Loucy (cell line): Measurements from ENCODE around the gene GYG1.

Source experiments
- H2AFZ ChIP-seq: fragments of 200-600 bp; sonication (generic); 2 replicates; pipeline ENCODE4 v1.6.0; 2016; ENCODE audit warnings: antibody characterized with exemption, mild to moderate bottlenecking, low read length, moderate library complexity
- H3F3A ChIP-seq: fragments of 200-600 bp; 2 replicates; pipeline ENCODE4 v1.6.0; 2016; ENCODE audit warnings: antibody characterized with exemption, low read depth, mild to moderate bottlenecking
- H3K27me3 ChIP-seq: fragments of 200-600 bp; sonication (generic); 2 replicates; pipeline ENCODE4 v1.6.1; 2014; ENCODE audit warnings: low read length, mild to moderate bottlenecking; ENCODE audit not compliant: insufficient read depth, poor library complexity, severe bottlenecking
- H3K36me3 ChIP-seq: fragments of 200-600 bp; sonication (generic); 2 replicates; pipeline ENCODE4 v1.6.1; 2016; ENCODE audit warnings: low read length; ENCODE audit not compliant: insufficient read depth
- H3K4me1 ChIP-seq: fragments of 200-600 bp; sonication (generic); 2 replicates; pipeline ENCODE4 v1.5.1; 2014; ENCODE audit warnings: low read length, mild to moderate bottlenecking; ENCODE audit not compliant: insufficient read depth, poor library complexity, severe bottlenecking
- H3K4me2 ChIP-seq: fragments of 200-600 bp; sonication (generic); 2 replicates; pipeline ENCODE4 v1.6.0; 2014; ENCODE audit warnings: antibody characterized with exemption, low read length, low read depth, mild to moderate bottlenecking; ENCODE audit not compliant: poor library complexity, severe bottlenecking
- H3K4me3 ChIP-seq: fragments of 200-600 bp; sonication (generic); 2 replicates; pipeline ENCODE4 v1.5.1; 2014; ENCODE audit warnings: low read length, mild to moderate bottlenecking, mixed read lengths; ENCODE audit not compliant: poor library complexity, severe bottlenecking
- H3K79me2 ChIP-seq: fragments of 200-600 bp; sonication (generic); 2 replicates; pipeline ENCODE4 v1.6.1; 2014; ENCODE audit warnings: low read length; ENCODE audit not compliant: insufficient read depth
- H3K9ac ChIP-seq: fragments of 200-600 bp; sonication (generic); 2 replicates; pipeline ENCODE4 v1.6.0; 2014; ENCODE audit warnings: mild to moderate bottlenecking, low read depth, low read length, moderate library complexity; ENCODE audit not compliant: poor library complexity, severe bottlenecking
- H3K9me2 ChIP-seq: fragments of 200-600 bp; sonication (generic); replicated peaks from 2 replicates; pipeline ENCODE4 v1.6.1; 2016; ENCODE audit warnings: low read depth, low read length, mixed read lengths
- H3K9me3 ChIP-seq: fragments of 200-600 bp; sonication (generic); 2 replicates; pipeline ENCODE4 v1.6.1; 2014; ENCODE audit warnings: mild to moderate bottlenecking, antibody characterized with exemption, low read length, low read depth; ENCODE audit not compliant: insufficient read depth
- H4K20me1 ChIP-seq: fragments of 200-600 bp; sonication (generic); 2 replicates; pipeline ENCODE4 v1.6.0; 2014; ENCODE audit warnings: antibody characterized with exemption, low read length, mild to moderate bottlenecking; ENCODE audit not compliant: insufficient read depth, poor library complexity, severe bottlenecking
- EZH2phosphoT487 ChIP-seq: fragments of 200-600 bp; IDR thresholded peaks from 2 replicates; pipeline ENCODE4 v1.6.1; 2018; ENCODE audit warnings: antibody characterized with exemption, mild to moderate bottlenecking, moderate library complexity, borderline replicate concordance
- TF ChIP-seq, protein P1 (sequence below): fragments of 200-600 bp; sonication (generic); conservative IDR thresholded peaks from 2 replicates; pipeline ENCODE4 v1.5.1; 2014; ENCODE audit warnings: mild to moderate bottlenecking, antibody characterized with exemption, low read length

GYG1 gene

GRCh38 chr3:149000206-149000745, 8.9 kb downstream of the GYG1 start:
- H3K4me3 ChIP-seq, result no peak overlapping the region
- no peak overlapping the region for H3K9ac ChIP-seq
- 0 out of 2 replicates have a peak, but pooled peaks cover 4% of the 10 kb centered on the region for H3K36me3 ChIP-seq
- no peak overlapping the region for H3K4me2 ChIP-seq
- H3K9me3 ChIP-seq, result no peaks in the 10 kb centered on the region
- TF ChIP-seq, protein P1, sequence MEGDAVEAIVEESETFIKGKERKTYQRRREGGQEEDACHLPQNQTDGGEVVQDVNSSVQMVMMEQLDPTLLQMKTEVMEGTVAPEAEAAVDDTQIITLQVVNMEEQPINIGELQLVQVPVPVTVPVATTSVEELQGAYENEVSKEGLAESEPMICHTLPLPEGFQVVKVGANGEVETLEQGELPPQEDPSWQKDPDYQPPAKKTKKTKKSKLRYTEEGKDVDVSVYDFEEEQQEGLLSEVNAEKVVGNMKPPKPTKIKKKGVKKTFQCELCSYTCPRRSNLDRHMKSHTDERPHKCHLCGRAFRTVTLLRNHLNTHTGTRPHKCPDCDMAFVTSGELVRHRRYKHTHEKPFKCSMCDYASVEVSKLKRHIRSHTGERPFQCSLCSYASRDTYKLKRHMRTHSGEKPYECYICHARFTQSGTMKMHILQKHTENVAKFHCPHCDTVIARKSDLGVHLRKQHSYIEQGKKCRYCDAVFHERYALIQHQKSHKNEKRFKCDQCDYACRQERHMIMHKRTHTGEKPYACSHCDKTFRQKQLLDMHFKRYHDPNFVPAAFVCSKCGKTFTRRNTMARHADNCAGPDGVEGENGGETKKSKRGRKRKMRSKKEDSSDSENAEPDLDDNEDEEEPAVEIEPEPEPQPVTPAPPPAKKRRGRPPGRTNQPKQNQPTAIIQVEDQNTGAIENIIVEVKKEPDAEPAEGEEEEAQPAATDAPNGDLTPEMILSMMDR, result no peak
- TF ChIP-seq EZH2phosphoT487, result no peak
- H3K9me2 ChIP-seq, result no peaks in the 10 kb centered on the region
- no peaks in the 10 kb centered on the region for H4K20me1 ChIP-seq
- H3K27me3 ChIP-seq, result no peaks in the 10 kb centered on the region
- no peaks in the 10 kb centered on the region for H3F3A ChIP-seq
- H3K79me2 ChIP-seq, result no peaks in the 10 kb centered on the region; the same call in 1 of the 2 replicates
- H2AFZ ChIP-seq, result no peak overlapping the region
- H3K4me1 ChIP-seq, result peaks cover 38% of the 10 kb centered on the region

- Histone ChIP-seq H3K9me3 (no peaks in the 10 kb centered on the region), H3K4me3 (no peak overlapping the region), H3K4me2 (no peak overlapping the region), H2AFZ (no peak overlapping the region), H3K4me1 (peaks cover 34% of the 10 kb centered on the region), H3K27me3 (no peaks in the 10 kb centered on the region), H3F3A (no peaks in the 10 kb centered on the region), H3K79me2 (no peaks in the 10 kb centered on the region; the same call in 1 of the 2 replicates), H3K9me2 (no peaks in the 10 kb centered on the region), H4K20me1 (no peaks in the 10 kb centered on the region), H3K9ac (no peak overlapping the region), H3K36me3 (no peaks in the 10 kb centered on the region)
- TF ChIP-seq, protein P1, result no peak
- TF ChIP-seq EZH2phosphoT487, result no peak
Measured at GRCh38 chr3:149001727-149002126, 10.4 kb downstream of the GYG1 start.

GRCh38 chr3:149003653-149004305, 12.4 kb downstream of the GYG1 start:
- Histone ChIP-seq H3K4me1 (peaks cover 28% of the 10 kb centered on the region), H2AFZ (no peak overlapping the region), H3K4me3 (no peak overlapping the region), H3K9ac (no peak overlapping the region), H4K20me1 (no peaks in the 10 kb centered on the region), H3K4me2 (no peak overlapping the region), H3K9me3 (no peaks in the 10 kb centered on the region), H3K36me3 (peaks cover 5% of the 10 kb centered on the region; the same call in 1 of the 2 replicates), H3K79me2 (no peaks in the 10 kb centered on the region; the same call in 1 of the 2 replicates), H3F3A (no peaks in the 10 kb centered on the region), H3K9me2 (no peaks in the 10 kb centered on the region), H3K27me3 (no peaks in the 10 kb centered on the region)
- no peak for TF ChIP-seq EZH2phosphoT487
- TF ChIP-seq, protein P1, result no peak
